Measurements from ENCODE around the gene TUBGCP2. TPM values are rescaled to one million over a fixed set of nuclear protein-coding genes. Genes with fewer than 3 reads are reported as not detected.

Gene TUBGCP2
- polyA plus RNA-seq, 3 donors = 25.9 to 78.6 (median 39.3) TPM

DNA sequence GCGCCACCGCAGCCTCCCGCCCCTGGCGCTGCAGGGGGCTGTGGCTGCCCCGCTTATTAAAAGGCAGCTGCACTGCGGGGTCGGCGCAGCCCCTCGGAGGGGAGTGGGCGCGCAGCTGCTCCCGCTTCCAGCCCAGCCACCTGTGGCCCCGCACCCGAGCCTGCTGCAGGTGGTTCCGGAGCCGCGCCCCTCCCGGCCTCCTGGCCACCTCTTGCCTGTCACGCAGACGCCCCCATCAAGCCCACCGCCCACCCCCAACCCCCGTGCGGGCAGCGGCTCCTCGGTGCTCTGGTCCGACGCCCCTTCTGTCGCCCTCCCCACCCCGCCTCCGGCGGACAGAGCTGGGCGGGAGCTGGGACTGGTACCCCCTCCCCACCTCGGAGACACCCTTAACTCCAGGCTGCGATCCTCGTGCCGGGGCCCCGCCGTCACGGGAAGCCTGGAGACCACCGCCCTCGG is 27.5 kb upstream of the TUBGCP2 start:
- H3K79me2 ChIP-seq (ENCODE audit: insufficient read depth, low read length) = no peaks in the 10 kb centered on the region
- H3K36me3 ChIP-seq (replicated peaks in 1 of 2; ENCODE audit: control insufficient read depth in 1 of 2, insufficient read depth in 2 of 2, low read length in 2 of 2) = no peaks in the 10 kb centered on the region
- no peak for DNase-seq
- H3K4me3 ChIP-seq (replicated peaks in 1 of 3; ENCODE audit: low read depth in 2 of 3, low read length in 3 of 3) = peak overlapping the region in 1 of 3 experiments; percentile 44
- peaks cover 5 to 33% of the 10 kb centered on the region in 2 donors for H3K9me3 ChIP-seq (replicated peaks in 1 of 2; ENCODE audit: control insufficient read depth in 1 of 2, insufficient read depth in 1 of 2, low read length in 2 of 2)
- H3K27me3 Mint-ChIP-seq (ENCODE audit: low read depth in 3 of 3) = peaks cover 28 to 43% (median 38%) of the 10 kb centered on the region in 3 donors
- H3K4me3 Mint-ChIP-seq = no peak overlapping the region
- H3K27ac Mint-ChIP-seq = no peak overlapping the region
- H3K36me3 Mint-ChIP-seq = no peaks in the 10 kb centered on the region
- peaks cover 7 to 12% of the 10 kb centered on the region in 2 donors for H3K4me1 ChIP-seq (ENCODE audit: control insufficient read depth in 1 of 2, insufficient read depth in 2 of 2, low read length in 2 of 2)
- H2AFZ ChIP-seq (ENCODE audit: insufficient read depth, low read depth, low read length, poor library complexity, severe bottlenecking) = no peak overlapping the region
- intact Hi-C loops (cut with micrococcal nuclease) = no loop called here
- H3K4me2 ChIP-seq (replicated peaks; ENCODE audit: extremely low read depth, low read length, poor library complexity, severe bottlenecking) = peak overlapping the region; percentile 48
- H3K27ac ChIP-seq (ENCODE audit: low read depth in 1 of 2, low read length in 2 of 2) = no peak overlapping the region
- peaks cover 0 to 18% (median 8%) of the 10 kb centered on the region in 7 donors for H3K9me3 Mint-ChIP-seq
- 9% methylated on average over 34 of the region's 41 CpGs for WGBS (ENCODE audit: insufficient coverage)
- TF ChIP-seq CTCF (IDR thresholded peaks at IDR 0.05) = no peak
- H3K27me3 ChIP-seq (ENCODE audit: control insufficient read depth in 2 of 2, insufficient read depth in 2 of 2, low read length in 2 of 2) = peaks cover 11 to 58% of the 10 kb centered on the region in 2 donors
- H3K9ac ChIP-seq (ENCODE audit: insufficient read depth, low read length, poor library complexity, severe bottlenecking) = no peak overlapping the region
- no peaks in the 10 kb centered on the region for H4K20me1 ChIP-seq (ENCODE audit: insufficient read depth, low read length)
- H3K4me1 Mint-ChIP-seq = peaks cover 7% of the 10 kb centered on the region

DNA sequence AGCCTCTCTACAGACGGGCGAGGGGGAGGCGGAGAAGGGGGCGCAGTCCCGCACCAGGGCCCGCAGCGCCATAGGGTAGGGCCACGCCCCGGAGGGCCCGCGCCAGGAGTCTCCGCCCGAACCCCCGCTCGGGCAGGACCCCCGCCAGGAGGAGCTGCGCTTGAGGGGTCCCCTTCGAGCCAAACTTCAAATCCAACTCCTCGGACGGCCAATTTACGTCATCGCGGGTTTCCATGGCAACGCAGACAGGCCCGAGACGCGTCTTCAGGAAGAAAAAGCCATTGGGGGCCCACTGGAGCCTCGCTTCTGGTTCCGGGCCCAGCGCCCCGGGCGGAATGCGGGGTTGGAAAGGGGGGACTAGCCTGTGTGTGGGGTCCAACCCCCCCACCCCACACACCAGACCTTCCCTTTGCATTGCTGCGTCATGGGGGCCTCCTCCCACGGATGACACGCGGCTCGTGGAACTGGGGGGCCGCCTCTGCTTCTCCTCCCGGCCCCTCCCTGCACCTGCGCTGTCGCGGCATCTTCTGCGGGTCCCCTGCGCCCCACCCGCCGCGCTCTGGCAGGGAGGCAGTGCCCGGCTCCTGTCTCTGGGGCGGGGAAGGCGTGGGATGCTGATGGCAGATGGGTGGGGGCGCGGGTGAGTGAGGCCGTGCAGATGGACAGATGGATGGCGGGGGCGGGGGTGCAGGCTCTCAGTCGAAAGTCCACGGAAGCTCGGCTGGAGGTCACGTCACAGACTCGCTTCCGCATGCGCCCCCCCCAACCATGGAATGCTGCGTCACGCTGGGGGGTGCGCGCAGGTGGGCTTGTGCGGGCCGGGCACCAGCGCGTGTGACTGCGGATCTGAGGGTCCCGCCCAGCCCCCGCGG is 26.8 kb upstream of the TUBGCP2 start:
- 2% methylated on average over 57 of the region's 75 CpGs for WGBS (ENCODE audit: insufficient coverage)
- H3K4me3 Mint-ChIP-seq = peak overlapping the region; percentile 9 to 70
- peak overlapping the region; percentile 48 for H3K4me2 ChIP-seq (replicated peaks; ENCODE audit: extremely low read depth, low read length, poor library complexity, severe bottlenecking)

More for the DNA sequence above, 26.8 kb upstream of the TUBGCP2 start:
- Histone ChIP-seq H3K79me2 (ENCODE audit: insufficient read depth, low read length) (no peaks in the 10 kb centered on the region), H3K4me1 (ENCODE audit: control insufficient read depth in 1 of 2, insufficient read depth in 2 of 2, low read length in 2 of 2) (peaks cover 7 to 12% of the 10 kb centered on the region in 2 donors), H4K20me1 (ENCODE audit: insufficient read depth, low read length) (no peaks in the 10 kb centered on the region), H3K36me3 (replicated peaks in 1 of 2; ENCODE audit: control insufficient read depth in 1 of 2, insufficient read depth in 2 of 2, low read length in 2 of 2) (no peaks in the 10 kb centered on the region), H2AFZ (ENCODE audit: insufficient read depth, low read depth, low read length, poor library complexity, severe bottlenecking) (peak overlapping the region; percentile 41), H3K9ac (ENCODE audit: insufficient read depth, low read length, poor library complexity, severe bottlenecking) (peak overlapping the region; percentile 8), H3K27me3 (ENCODE audit: control insufficient read depth in 2 of 2, insufficient read depth in 2 of 2, low read length in 2 of 2) (peaks cover 11 to 63% of the 10 kb centered on the region in 2 donors), H3K27ac (ENCODE audit: low read depth in 1 of 2, low read length in 2 of 2) (no peak overlapping the region), H3K4me3 (replicated peaks in 1 of 3; ENCODE audit: low read depth in 2 of 3, low read length in 3 of 3) (peak overlapping the region in 1 of 3 experiments; percentile 44), H3K9me3 (replicated peaks in 1 of 2; ENCODE audit: control insufficient read depth in 1 of 2, insufficient read depth in 1 of 2, low read length in 2 of 2) (peaks cover 5 to 33% of the 10 kb centered on the region in 2 donors)
- peaks cover 32 to 48% (median 43%) of the 10 kb centered on the region in 3 donors for H3K27me3 Mint-ChIP-seq (ENCODE audit: low read depth in 3 of 3)
- intact Hi-C loops (cut with micrococcal nuclease) = no loop called here
- H3K36me3 Mint-ChIP-seq = no peaks in the 10 kb centered on the region
- no peak overlapping the region for H3K27ac Mint-ChIP-seq
- H3K4me1 Mint-ChIP-seq = peaks cover 7% of the 10 kb centered on the region
- no peak for TF ChIP-seq CTCF (IDR thresholded peaks at IDR 0.05)
- peaks cover 0 to 18% (median 7%) of the 10 kb centered on the region in 7 donors for H3K9me3 Mint-ChIP-seq
- peak; percentile 28 to 68 (median 44) for DNase-seq

Measured in CD14-positive monocyte (primary cell).